NB4 (cell line): ENCODE results near the gene SERPINE3.

Source experiments
- CTCF ChIP-seq: IDR thresholded peaks from one replicate; pipeline ENCODE4 v1.5.1; 2012; ENCODE audit warnings: low read depth, low read length
- MAX ChIP-seq: IDR thresholded peaks from 2 replicates; pipeline ENCODE4 v1.6.1; 2011; ENCODE audit warnings: low read depth, low read length
- POLR2A ChIP-seq: IDR thresholded peaks from 2 replicates; pipeline ENCODE4 v1.6.1; 2011; ENCODE audit warnings: mild to moderate bottlenecking; ENCODE audit not compliant: insufficient read length; ENCODE audit errors: extremely low read depth

GRCh38 chr13:51292000-51292565 lies 47.4 kb upstream of the SERPINE3 start:
- TF ChIP-seq CTCF (no peak), POLR2A (no peak), MAX (no peak)
